ENCODE results near the gene MME.
"Not testable (repeated sequence)": the region's sequence is repeated elsewhere in the genome, so short reads cannot be mapped to it uniquely, and the experiment has no call there.

GRCh38 chr3:155124745-155125144 lies 44.6 kb downstream of the MME start:
- TF ChIP-seq CTCF (conservative IDR thresholded peaks at IDR 0.05; ENCODE audit: low read depth, low read length); EZH2 (IDR thresholded peaks at IDR 0.05; ENCODE audit: borderline replicate concordance, low read depth, low read length, poor library complexity, severe bottlenecking): not testable (repeated sequence)
